Measurements from ENCODE around the gene NXT1.

DNA sequence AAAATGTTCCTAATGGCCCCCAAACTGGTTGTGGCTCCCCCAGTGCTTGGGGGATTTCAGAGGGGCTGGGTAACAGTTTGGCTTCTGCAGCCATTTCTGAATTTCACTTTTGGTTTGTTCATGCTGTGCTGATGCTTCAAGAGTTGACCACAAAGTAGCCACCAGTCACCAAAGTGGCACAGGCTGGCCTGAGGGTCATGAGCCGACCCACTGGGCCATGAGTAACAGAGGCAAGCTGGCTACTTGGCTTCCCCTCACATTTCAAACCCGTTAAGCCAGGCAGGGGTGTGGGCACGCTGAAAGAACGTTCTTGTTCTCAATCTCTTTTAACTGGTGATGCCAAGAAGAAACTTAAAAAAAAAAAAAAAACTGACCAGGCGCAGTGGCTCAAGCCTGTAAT lies 15.1 kb upstream of the NXT1 start:
- TF ChIP-seq EZH2 (IDR thresholded peaks at IDR 0.05; ENCODE audit: borderline replicate concordance, low read length), result no peak
- TF ChIP-seq, protein P1, sequence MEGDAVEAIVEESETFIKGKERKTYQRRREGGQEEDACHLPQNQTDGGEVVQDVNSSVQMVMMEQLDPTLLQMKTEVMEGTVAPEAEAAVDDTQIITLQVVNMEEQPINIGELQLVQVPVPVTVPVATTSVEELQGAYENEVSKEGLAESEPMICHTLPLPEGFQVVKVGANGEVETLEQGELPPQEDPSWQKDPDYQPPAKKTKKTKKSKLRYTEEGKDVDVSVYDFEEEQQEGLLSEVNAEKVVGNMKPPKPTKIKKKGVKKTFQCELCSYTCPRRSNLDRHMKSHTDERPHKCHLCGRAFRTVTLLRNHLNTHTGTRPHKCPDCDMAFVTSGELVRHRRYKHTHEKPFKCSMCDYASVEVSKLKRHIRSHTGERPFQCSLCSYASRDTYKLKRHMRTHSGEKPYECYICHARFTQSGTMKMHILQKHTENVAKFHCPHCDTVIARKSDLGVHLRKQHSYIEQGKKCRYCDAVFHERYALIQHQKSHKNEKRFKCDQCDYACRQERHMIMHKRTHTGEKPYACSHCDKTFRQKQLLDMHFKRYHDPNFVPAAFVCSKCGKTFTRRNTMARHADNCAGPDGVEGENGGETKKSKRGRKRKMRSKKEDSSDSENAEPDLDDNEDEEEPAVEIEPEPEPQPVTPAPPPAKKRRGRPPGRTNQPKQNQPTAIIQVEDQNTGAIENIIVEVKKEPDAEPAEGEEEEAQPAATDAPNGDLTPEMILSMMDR (conservative IDR thresholded peaks at IDR 0.05 in 1 of 2, IDR thresholded peaks at IDR 0.05 in 1 of 2; ENCODE audit: extremely low read depth in 1 of 2, insufficient read depth in 1 of 2, low read depth in 1 of 2, low read length in 2 of 2), result no peak
